T-helper 9 cell (primary cell): Measurements from ENCODE around the gene OR5K2.

ENCODE experiments used
- DNase-seq: peaks from one replicate; pipeline ENCODE4 v3.0.0-alpha.2; 2020
- total RNA-seq, 2 donors: gene quantifications; one replicate each; lab custom pipeline; 2026; lab: John Stamatoyannopoulos, UW

The OR5K2 gene
- 0 reads per million in 2 donors for total RNA-seq

- no peak for DNase-seq
Measured at GRCh38 chr3:98497381-98497780, at the start of gene OR5K2. Gene OR5K2 (plus strand): TSS chr3:98497681. CDS start chr3:98497681, 0 bp downstream.

- DNase-seq, result no peak
Measured at GRCh38 chr3:98449606-98450193, 47.8 kb upstream of the OR5K2 start.

GRCh38 chr3:98450372-98450771 is 47.1 kb upstream of the OR5K2 start:
- no peak for DNase-seq

- no peak for DNase-seq
Measured at GRCh38 chr3:98453827-98454226, 43.7 kb upstream of the OR5K2 start.

GRCh38 chr3:98454929-98455328 is 42.6 kb upstream of the OR5K2 start:
- no peak for DNase-seq

GRCh38 chr3:98457543-98457942 is 39.9 kb upstream of the OR5K2 start:
- DNase-seq, result no peak

- no peak for DNase-seq
Measured at GRCh38 chr3:98460220-98460619, 37.3 kb upstream of the OR5K2 start.

- DNase-seq, result no peak
Measured at GRCh38 chr3:98462901-98463300, 34.6 kb upstream of the OR5K2 start, which contains the start of gene OR5K1. Gene OR5K1 (plus strand): TSS chr3:98463201. CDS start chr3:98469577, 6,376 bp downstream.

- DNase-seq, result no peak
Measured at GRCh38 chr3:98482717-98483482, 14.6 kb upstream of the OR5K2 start.

GRCh38 chr3:98483626-98484025 is 13.9 kb upstream of the OR5K2 start:
- no peak for DNase-seq

GRCh38 chr3:98500019-98500418 is 2.5 kb downstream of the OR5K2 start:
- DNase-seq, result no peak

- DNase-seq, result no peak
Measured at GRCh38 chr3:98501270-98501669, 3.8 kb downstream of the OR5K2 start.

GRCh38 chr3:98501863-98502576 is 4.5 kb downstream of the OR5K2 start:
- DNase-seq, result no peak

GRCh38 chr3:98504539-98504938 is 7.1 kb downstream of the OR5K2 start:
- DNase-seq, result no peak

GRCh38 chr3:98508582-98508981 is 11.1 kb downstream of the OR5K2 start:
- DNase-seq, result no peak

- no peak for DNase-seq
Measured at GRCh38 chr3:98512576-98512975, 15.1 kb downstream of the OR5K2 start.

- DNase-seq, result no peak
Measured at GRCh38 chr3:98513091-98513511, 15.6 kb downstream of the OR5K2 start.

- DNase-seq, result no peak
Measured at GRCh38 chr3:98513736-98514135, 16.3 kb downstream of the OR5K2 start.

- DNase-seq, result no peak
Measured at GRCh38 chr3:98514948-98515347, 17.5 kb downstream of the OR5K2 start.

GRCh38 chr3:98518816-98519215 is 21.3 kb downstream of the OR5K2 start:
- no peak for DNase-seq

- no peak for DNase-seq
Measured at GRCh38 chr3:98519351-98519750, 21.9 kb downstream of the OR5K2 start.

GRCh38 chr3:98521897-98522543 is 24.5 kb downstream of the OR5K2 start:
- peak; percentile 40 for DNase-seq
